Ovary (tissue), 9 donors: ENCODE data around the gene LPCAT1. TPM values are rescaled to one million over a fixed set of nuclear protein-coding genes. Genes with fewer than 3 reads are reported as not detected.

Experiments
- DNase-seq, 5 donors: peaks; one replicate each; pipeline ENCODE4 v3.0.0-alpha.2; 2019 to 2020
- H3K27ac ChIP-seq, 2 donors: fragments of 200-600 bp; one replicate each; pipeline versions ENCODE4 v1.5.1 to v1.8.0; 2019 to 2022
- H3K27me3 ChIP-seq: fragments of 200-600 bp; one replicate; pipeline ENCODE4 v1.8.0; 2022
- H3K36me3 ChIP-seq: fragments of 200-600 bp; sonication (generic); one replicate; pipeline ENCODE4 v1.5.1; 2019
- H3K4me1 ChIP-seq: one replicate; pipeline ENCODE4 v1.8.1; 2013; ENCODE audit warnings: mild to moderate bottlenecking, moderate library complexity; ENCODE audit not compliant: insufficient read depth
- H3K4me3 ChIP-seq: fragments of 200-600 bp; sonication (generic); one replicate; pipeline ENCODE4 v1.5.1; 2017
- H3K9me3 ChIP-seq, 2 donors: fragments of 200-600 bp in 1 of 2; sonication (generic) in 1 of 2; one replicate each; pipeline versions ENCODE4 v1.5.1 to v1.8.1; 2013 to 2019; ENCODE audit warnings: mild to moderate bottlenecking in 1 of 2, moderate library complexity in 1 of 2
- CTCF ChIP-seq, 3 donors: fragments of 450-650 bp in 2 of 3; fragments of 200-600 bp in 1 of 3; IDR thresholded peaks; one replicate each; pipeline versions ENCODE4 v1.5.1 to v1.8.0; 2016 to 2022; ENCODE audit warnings: antibody characterized with exemption in 3 of 3, mild to moderate bottlenecking in 1 of 3
- EP300 ChIP-seq: sonication (generic); formaldehyde crosslinking; IDR thresholded peaks from one replicate; pipeline ENCODE4 v1.6.1; 2017; ENCODE audit warnings: antibody characterized with exemption
- POLR2A ChIP-seq: fragments of 450-650 bp; IDR thresholded peaks from one replicate; pipeline ENCODE4 v1.6.1; 2017; ENCODE audit warnings: antibody characterized with exemption, mild to moderate bottlenecking, moderate library complexity
- WGBS, 3 donors: extraction: QIAGEN DNeasy Blood & Tissue Kit in 1 of 3; methylation state at CpG; one replicate each; pipeline versions ENCODE4 v1.1.5 to v1.1.7; 2013 to 2017; 5-methylcytosine and 5-hydroxymethylcytosine counted together
- intact Hi-C, 4 donors: fragments of 100-400 bp; cut with DNase I; formaldehyde crosslinking; loops; one replicate each; pipeline versions ENCODE4 v1.11.0 to v1.15.1; 2022 to 2023
- polyA plus RNA-seq, 2 donors: library from polyadenylated mRNA; stranded (reverse); fragments of 200-250 nt in 1 of 2; fragments of 350-450 nt in 1 of 2; fragmentation: Illumina TruSeq in 1 of 2; extraction: RNeasy Lipid Tissue Mini Kit (QIAGEN cat#74804) in 1 of 2; gene quantifications; one replicate each; pipeline ENCODE4 v1.2.3, GENCODE V29; 2013 to 2014
- total RNA-seq, 7 donors: library from RNA; depleted of rRNA in 2 of 7; stranded (reverse); fragments of >200 nt in 2 of 7; fragmentation: NEBNext Ultra II Directional in 3 of 7; extraction: Animal tissue kit (Norgen Biotek cat#: 25700) in 3 of 7; gene quantifications; one replicate each; pipeline versions ENCODE4 v1.1.0 to v1.2.4, GENCODE V29; 2016 to 2023
- donor health status: DM: no; HTN: no; CAD: no; lungs with moderate emphysema.
- donor health status: DM: no; HTN: no; CAD: no.
- donor health status: Bipolar disorder and iron deficiency.
- donor health status: DM: yes; HTN: yes; CAD: no.
- donor health status: DM: no; HTN: no; CAD: no.
- donor health status: DM: yes; HTN: yes; CAD: no.

The LPCAT1 gene
- total and polyA plus RNA-seq, 9 donors = 13.0 to 57.1 (median 25.3) TPM

GRCh38 chr5:1565737-1566734 lies 42.3 kb upstream of the LPCAT1 start:
- no peaks in the 10 kb centered on the region for H3K27me3 ChIP-seq
- DNase-seq = no peak
- no peaks in the 10 kb centered on the region for H3K36me3 ChIP-seq
- no peak for TF ChIP-seq EP300
- no peak for TF ChIP-seq CTCF (IDR thresholded peaks at IDR 0.05)
- no peak for TF ChIP-seq POLR2A
- H3K27ac ChIP-seq = no peak overlapping the region
- peaks cover 7% of the 10 kb centered on the region for H3K4me1 ChIP-seq
- H3K9me3 ChIP-seq = no peaks in the 10 kb centered on the region
- H3K4me3 ChIP-seq = no peak overlapping the region
- intact Hi-C loops = no loop called here
- 81 to 91% (median 89%) methylated on average over 25 of the region's 25 CpGs for WGBS, 3 donors

- Histone ChIP-seq H3K4me1 (peaks cover 7% of the 10 kb centered on the region), H3K9me3 (no peaks in the 10 kb centered on the region), H3K36me3 (no peaks in the 10 kb centered on the region), H3K4me3 (no peak overlapping the region), H3K27me3 (no peaks in the 10 kb centered on the region), H3K27ac (no peak overlapping the region)
- no peak for DNase-seq
- TF ChIP-seq POLR2A = no peak
- intact Hi-C loops = no loop called here
- 91% methylated on average over 22 of the region's 22 CpGs for WGBS, 3 donors
Measured at GRCh38 chr5:1564824-1565736, 41.3 kb upstream of the LPCAT1 start.

- H3K27me3 ChIP-seq = no peaks in the 10 kb centered on the region
- 79 to 84% (median 82%) methylated on average over 14 of the region's 14 CpGs for whole genome bisulfite sequencing, 3 donors
- no peaks in the 10 kb centered on the region for H3K36me3 ChIP-seq
- H3K27ac ChIP-seq = no peak overlapping the region
- peaks cover 7% of the 10 kb centered on the region for H3K4me1 ChIP-seq
- intact Hi-C loops = no loop called here
- H3K4me3 ChIP-seq = no peak overlapping the region
- no peaks in the 10 kb centered on the region for H3K9me3 ChIP-seq
- no peak for DNase-seq
- TF ChIP-seq POLR2A (no peak), CTCF (IDR thresholded peaks at IDR 0.05) (no peak), EP300 (no peak)
Measured at GRCh38 chr5:1564182-1564748, 40.5 kb upstream of the LPCAT1 start.

GRCh38 chr5:1563617-1564181 lies 39.9 kb upstream of the LPCAT1 start:
- no peaks in the 10 kb centered on the region for H3K36me3 ChIP-seq
- H3K4me1 ChIP-seq = peaks cover 7% of the 10 kb centered on the region
- TF ChIP-seq CTCF (IDR thresholded peaks at IDR 0.05) = no peak
- no peak for TF ChIP-seq EP300
- no peak for TF ChIP-seq POLR2A
- intact Hi-C loops = no loop called here
- H3K4me3 ChIP-seq = no peak overlapping the region
- no peak for DNase-seq
- H3K9me3 ChIP-seq = no peaks in the 10 kb centered on the region
- 58 to 74% (median 61%) methylated on average over 7 of the region's 7 CpGs for WGBS, 3 donors
- H3K27me3 ChIP-seq = no peaks in the 10 kb centered on the region
- H3K27ac ChIP-seq = no peak overlapping the region
